NCI-H1930 (cell line): ENCODE measurements around the gene CNGB1.
"Not testable (repeated sequence)": the region's sequence is repeated elsewhere in the genome, so short reads cannot be mapped to it uniquely, and the experiment has no call there.

ENCODE experiments used
- DNase-seq, 2 experiments: peaks; one replicate each; lab custom pipeline; 2025; lab: John Stamatoyannopoulos, UW

The CNGB1 gene

GRCh38 chr16:57952909-57953308, 18.0 kb downstream of the CNGB1 start:
- no peak for DNase-seq

GRCh38 chr16:57951204-57951960, 19.5 kb downstream of the CNGB1 start:
- no peak for DNase-seq

- DNase-seq, result no peak
Observed at GRCh38 chr16:57950382-57950781, 20.5 kb downstream of the CNGB1 start.

- DNase-seq, result no peak
Observed at GRCh38 chr16:57949595-57950238, 21.2 kb downstream of the CNGB1 start.

- DNase-seq, result no peak
Observed at GRCh38 chr16:57949013-57949412, 21.9 kb downstream of the CNGB1 start.

- no peak for DNase-seq
Observed at GRCh38 chr16:57948027-57948426, 22.9 kb downstream of the CNGB1 start.

GRCh38 chr16:57947261-57947660, 23.7 kb downstream of the CNGB1 start:
- DNase-seq, result no peak

GRCh38 chr16:57946181-57946801, 24.6 kb downstream of the CNGB1 start:
- DNase-seq, result peak; percentile 2 to 5

- peak in 1 of 2 experiments; percentile 5 for DNase-seq
Observed at GRCh38 chr16:57945740-57946138, 25.2 kb downstream of the CNGB1 start.

GRCh38 chr16:57944970-57945739, 25.8 kb downstream of the CNGB1 start:
- DNase-seq, result no peak

- not testable (repeated sequence) for DNase-seq
Observed at GRCh38 chr16:57943381-57943780, 27.5 kb downstream of the CNGB1 start.

GRCh38 chr16:57941901-57942300, 29.0 kb downstream of the CNGB1 start:
- not testable (repeated sequence) for DNase-seq

- DNase-seq, result no peak
Observed at GRCh38 chr16:57941016-57941664, 29.8 kb downstream of the CNGB1 start.

- DNase-seq, result no peak
Observed at GRCh38 chr16:57940382-57940966, 30.5 kb downstream of the CNGB1 start.

GRCh38 chr16:57939872-57940224, 31.1 kb downstream of the CNGB1 start:
- no peak for DNase-seq

GRCh38 chr16:57938936-57939871, 31.7 kb downstream of the CNGB1 start:
- no peak for DNase-seq

- no peak for DNase-seq
Observed at GRCh38 chr16:57938484-57938883, 32.4 kb downstream of the CNGB1 start.

- DNase-seq, result no peak
Observed at GRCh38 chr16:57937861-57938260, 33.1 kb downstream of the CNGB1 start.

GRCh38 chr16:57935904-57936303, 35.0 kb downstream of the CNGB1 start:
- DNase-seq, result no peak

- DNase-seq, result no peak
Observed at GRCh38 chr16:57930533-57930932, 40.4 kb downstream of the CNGB1 start.
